Measurements from ENCODE around the gene ZC3H13. TPM values are rescaled to one million over a fixed set of nuclear protein-coding genes. Genes with fewer than 3 reads are reported as not detected.
"Not testable (repeated sequence)": the region's sequence is repeated elsewhere in the genome, so short reads cannot be mapped to it uniquely, and the experiment has no call there.

ZC3H13 gene
- polyA plus RNA-seq, 4 donors, result 54.1 to 73.6 (median 69.9) TPM

DNA sequence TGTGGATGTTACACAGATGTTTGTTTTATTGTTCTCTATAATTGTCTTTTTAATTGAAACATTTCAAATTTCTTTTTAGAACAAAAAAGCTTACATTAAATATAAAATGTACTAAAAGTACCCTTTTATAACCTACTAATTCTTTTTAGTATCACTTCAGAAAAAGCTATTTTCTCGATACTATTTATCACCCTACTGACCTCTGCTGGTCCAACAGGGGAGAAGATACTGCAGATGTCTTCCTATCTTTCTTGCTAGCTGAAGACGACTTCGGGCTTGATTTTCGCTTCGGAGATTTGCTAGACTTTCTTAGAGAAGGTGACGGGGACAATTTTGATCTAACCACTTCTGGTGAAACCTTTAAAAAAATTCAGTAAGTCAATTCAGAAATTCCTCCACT lies 42.4 kb downstream of the ZC3H13 start:
- DNase-seq (ENCODE audit: low read depth in 4 of 4, low spot score in 2 of 4), result peak in 1 of 4 donors; percentile 2

DNA sequence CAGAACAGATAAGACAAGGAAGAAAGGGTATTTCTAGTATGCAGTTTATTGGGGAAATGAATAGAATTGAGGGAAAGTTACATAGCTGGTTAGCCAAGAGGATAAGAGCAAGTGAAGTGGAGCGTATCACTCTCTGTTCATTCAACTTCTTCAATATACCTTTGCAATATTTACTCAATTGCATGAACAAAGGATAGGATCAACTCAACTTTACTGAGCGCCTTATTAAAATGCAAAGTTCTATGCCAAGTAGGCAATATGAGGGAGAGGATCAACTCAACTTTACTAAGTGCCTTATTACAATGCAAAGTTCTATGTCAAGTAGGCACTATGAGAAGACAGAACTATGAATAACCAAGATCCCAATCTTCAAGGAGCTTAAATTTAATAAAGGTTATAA lies 43.9 kb downstream of the ZC3H13 start:
- DNase-seq (ENCODE audit: low read depth in 4 of 4, low spot score in 2 of 4), result no peak

GRCh38 chr13:46006688-46007452 lies 45.7 kb downstream of the ZC3H13 start:
- DNase-seq (ENCODE audit: low read depth in 4 of 4, low spot score in 2 of 4), result no peak

DNA sequence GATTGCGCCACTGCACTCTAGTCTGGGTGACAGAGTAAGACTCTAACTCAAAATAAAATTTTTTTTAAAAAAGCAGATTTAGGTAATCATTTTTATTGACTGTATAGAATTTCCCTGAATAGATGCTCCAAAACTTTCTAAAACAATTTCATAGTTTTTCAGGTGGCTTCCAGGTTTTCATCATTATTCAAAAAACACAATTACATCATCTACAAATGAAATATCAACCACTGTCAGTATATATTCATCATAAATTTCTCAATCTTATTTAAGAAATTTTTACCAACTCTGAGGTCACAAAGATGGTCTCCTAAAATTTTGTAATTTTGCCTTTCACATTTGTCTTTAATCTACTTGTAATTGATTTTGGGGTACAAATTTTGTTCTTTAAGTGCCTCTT lies 48.1 kb downstream of the ZC3H13 start:
- DNase-seq (ENCODE audit: low read depth in 4 of 4, low spot score in 2 of 4), result no peak

- no peak for DNase-seq (ENCODE audit: low read depth in 4 of 4, low spot score in 2 of 4)
These were observed 55.9 kb downstream of the ZC3H13 start for GRCh38 chr13:45996631-45997030.

DNA sequence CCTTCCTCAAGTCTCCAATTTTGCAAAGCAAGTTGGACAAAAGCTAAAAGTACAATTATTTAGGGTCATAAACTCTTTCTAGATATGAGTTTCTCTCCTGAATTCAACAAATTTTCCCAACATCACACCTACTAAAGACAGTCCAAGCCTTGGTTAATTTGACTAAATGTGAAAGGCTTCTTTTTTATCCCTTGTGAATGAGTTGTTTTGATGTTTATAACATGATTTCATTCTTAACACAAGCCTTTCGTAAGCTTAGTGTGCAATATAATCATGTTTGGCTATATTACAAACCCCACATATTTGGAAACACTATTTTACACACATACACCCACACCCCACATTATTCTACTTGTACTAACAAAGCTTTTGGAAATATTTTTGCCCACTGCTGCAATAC lies 57.3 kb downstream of the ZC3H13 start:
- no peak for DNase-seq (ENCODE audit: low read depth in 4 of 4, low spot score in 2 of 4)

- no peak for DNase-seq (ENCODE audit: low read depth in 4 of 4, low spot score in 2 of 4)
These were observed 57.8 kb downstream of the ZC3H13 start for GRCh38 chr13:45994752-45995151.

- no peak for DNase-seq (ENCODE audit: low read depth in 4 of 4, low spot score in 2 of 4)
These were observed 62.9 kb downstream of the ZC3H13 start for GRCh38 chr13:45989607-45990006.

GRCh38 chr13:45981127-45981526 lies 71.4 kb downstream of the ZC3H13 start:
- DNase-seq (ENCODE audit: low read depth in 4 of 4, low spot score in 2 of 4), result not testable (repeated sequence)

DNA sequence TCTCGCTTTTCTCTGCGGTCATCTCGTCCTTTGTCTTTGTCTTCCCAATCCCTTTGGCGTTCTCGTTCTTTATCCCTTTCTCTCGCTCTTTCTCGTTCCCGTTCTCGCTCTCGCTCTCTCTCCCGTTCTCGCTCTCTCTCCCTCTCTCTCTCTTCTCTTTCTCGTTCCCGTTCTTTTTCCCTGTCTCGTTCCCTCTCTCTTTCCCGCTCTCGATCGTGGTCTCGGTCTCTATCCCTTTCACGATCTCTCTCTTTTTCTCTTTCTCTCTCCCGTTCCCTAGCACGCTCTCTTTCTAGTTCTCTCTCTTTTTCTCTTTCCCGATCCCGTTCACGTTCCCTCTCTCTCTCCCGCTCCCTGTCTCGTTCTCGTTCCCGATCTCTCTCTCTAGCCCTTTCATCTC lies 77.2 kb downstream of the ZC3H13 start:
- DNase-seq (ENCODE audit: low read depth in 4 of 4, low spot score in 2 of 4), result no peak

GRCh38 chr13:45974500-45974899 lies 78.0 kb downstream of the ZC3H13 start:
- DNase-seq (ENCODE audit: low read depth in 4 of 4, low spot score in 2 of 4), result no peak

GRCh38 chr13:45967589-45967988 lies 85.0 kb downstream of the ZC3H13 start:
- no peak for DNase-seq (ENCODE audit: low read depth in 4 of 4, low spot score in 2 of 4)

- no peak for DNase-seq (ENCODE audit: low read depth in 4 of 4, low spot score in 2 of 4)
These were observed 85.8 kb downstream of the ZC3H13 start for GRCh38 chr13:45966715-45967114.

GRCh38 chr13:45961468-45961867 lies 91.1 kb downstream of the ZC3H13 start:
- DNase-seq (ENCODE audit: low read depth in 4 of 4, low spot score in 2 of 4), result no peak

GRCh38 chr13:45954836-45955800 lies 97.4 kb downstream of the ZC3H13 start:
- DNase-seq (ENCODE audit: low read depth in 4 of 4, low spot score in 2 of 4), result no peak

DNA sequence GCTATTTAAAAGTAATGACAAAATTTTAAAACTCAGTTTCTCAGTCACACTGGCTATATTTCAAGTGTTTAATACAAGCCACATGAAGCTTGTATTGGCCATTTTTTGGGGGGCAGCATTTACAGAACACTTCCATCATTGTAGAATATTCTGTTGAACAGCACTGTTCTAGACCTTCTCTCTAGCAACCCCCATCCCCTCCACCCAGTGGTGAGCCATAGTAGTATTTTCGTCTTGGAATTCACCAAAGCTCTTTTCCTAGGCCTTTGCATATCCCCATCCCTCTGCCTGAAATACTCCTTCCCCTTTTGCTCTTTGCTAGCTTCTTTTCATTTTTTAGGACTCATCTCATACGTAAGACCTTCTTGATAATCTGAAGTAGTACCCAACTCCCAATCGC lies 99.5 kb downstream of the ZC3H13 start:
- no peak for DNase-seq (ENCODE audit: low read depth in 4 of 4, low spot score in 2 of 4)

- DNase-seq (ENCODE audit: low read depth in 4 of 4, low spot score in 2 of 4), result no peak
These were observed 100.8 kb downstream of the ZC3H13 start for GRCh38 chr13:45951724-45952123.

DNA sequence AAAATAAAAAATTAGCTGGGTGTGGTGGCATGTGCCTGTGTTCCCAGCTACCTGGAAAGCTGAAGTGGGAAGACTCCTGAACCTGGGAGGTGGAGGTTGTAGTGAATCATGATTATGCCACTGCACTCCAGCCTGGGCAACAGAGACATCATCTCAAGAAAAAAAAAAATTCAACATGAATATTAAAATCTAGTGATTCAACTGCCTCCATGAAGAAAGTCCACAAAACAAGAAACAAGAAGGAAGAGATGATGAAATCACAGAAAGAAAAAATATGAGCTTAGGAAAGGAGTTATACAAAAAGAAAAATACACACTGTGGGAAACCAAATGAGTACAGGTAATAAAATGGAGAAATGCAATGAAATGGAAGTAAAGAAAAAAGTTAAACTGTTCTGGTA lies 101.4 kb downstream of the ZC3H13 start:
- DNase-seq (ENCODE audit: low read depth in 4 of 4, low spot score in 2 of 4), result no peak

GRCh38 chr13:45950386-45951000 lies 102.1 kb downstream of the ZC3H13 start:
- no peak for DNase-seq (ENCODE audit: low read depth in 4 of 4, low spot score in 2 of 4)

- no peak for DNase-seq (ENCODE audit: low read depth in 4 of 4, low spot score in 2 of 4)
These were observed 103.4 kb downstream of the ZC3H13 start for GRCh38 chr13:45949161-45949560.

GRCh38 chr13:45943965-45944364 lies 108.6 kb downstream of the ZC3H13 start:
- DNase-seq (ENCODE audit: low read depth in 4 of 4, low spot score in 2 of 4), result no peak

Measured in left renal cortex interstitium (tissue), 4 donors.